Activated T-cell treated with anti-CD3 and anti-CD28 coated beads for 4 hours (primary cell): ENCODE data around the gene TARDBP.
"Not testable (repeated sequence)": the region's sequence is repeated elsewhere in the genome, so short reads cannot be mapped to it uniquely, and the experiment has no call there.

Source experiments
- DNase-seq: peaks from one replicate; pipeline ENCODE4 v3.0.0-alpha.2; 2020

The TARDBP gene

GRCh38 chr1:11012260-11013159, at the start of gene TARDBP:
TARDBP (plus strand) TSS chr1:11012654; CDS start chr1:11013728, 1,074 bp downstream.
- DNase-seq, result peak; percentile 87

DNA sequence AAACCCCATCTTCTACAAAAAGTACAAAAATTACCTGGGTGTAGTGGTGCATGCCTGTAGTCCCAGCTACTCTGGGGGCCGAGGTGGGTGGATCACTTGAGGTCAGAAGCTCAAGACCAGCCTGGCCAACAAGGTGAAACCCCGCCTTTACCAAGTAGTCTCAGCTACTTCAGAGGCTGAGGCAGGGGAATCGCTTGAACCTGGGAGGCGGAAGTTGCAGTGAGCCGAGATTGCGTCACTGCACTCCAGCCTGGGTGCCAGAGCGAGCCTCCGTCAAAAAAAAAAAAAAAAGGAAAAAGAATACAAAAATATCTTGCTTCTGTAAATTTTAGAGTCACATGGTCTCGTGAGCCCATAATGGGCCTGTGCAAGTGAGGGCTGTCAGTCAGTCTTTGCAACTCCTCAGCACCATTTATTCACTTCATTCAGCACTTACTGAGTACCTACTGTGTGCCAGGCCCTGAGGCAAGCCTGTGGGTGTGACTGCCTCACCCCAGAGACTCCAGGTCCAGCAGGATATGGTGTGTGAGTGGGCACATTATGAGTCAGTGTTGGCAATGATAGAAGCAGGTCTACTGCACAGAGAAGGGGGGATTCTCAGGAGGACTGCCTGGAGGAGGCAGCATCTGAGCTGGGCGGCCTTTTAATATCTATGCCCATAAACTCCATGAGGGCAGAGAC, 46.8 kb upstream of the TARDBP start:
- no peak for DNase-seq

DNA sequence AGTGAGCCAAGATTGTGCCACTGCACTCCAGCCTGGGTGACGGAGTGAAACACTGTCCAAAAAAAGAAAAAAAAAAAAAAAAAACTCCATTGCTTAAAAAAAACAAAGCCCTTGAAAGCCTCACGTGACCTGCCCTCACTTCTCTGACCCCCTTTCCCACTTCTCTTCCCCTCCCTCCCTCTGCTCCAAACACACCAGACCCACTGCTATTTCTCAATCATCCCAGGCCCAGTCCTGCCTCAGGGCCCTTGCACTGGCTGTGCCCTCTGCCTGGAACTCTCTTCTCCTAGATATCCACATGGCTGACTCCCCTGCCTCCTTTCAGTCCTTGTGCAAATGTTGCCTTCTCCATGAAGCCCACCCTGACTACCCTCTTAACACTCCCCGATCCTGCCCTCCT, 45.4 kb upstream of the TARDBP start:
- no peak for DNase-seq

- DNase-seq, result no peak
Observed at GRCh38 chr1:10968411-10968826, 44.0 kb upstream of the TARDBP start.

- DNase-seq, result no peak
Observed at GRCh38 chr1:10969267-10969970, 43.0 kb upstream of the TARDBP start.

- DNase-seq, result no peak
Observed at GRCh38 chr1:10969971-10970332, 42.5 kb upstream of the TARDBP start.

GRCh38 chr1:10973552-10973951, 38.9 kb upstream of the TARDBP start:
- no peak for DNase-seq

GRCh38 chr1:10973956-10974881, 38.2 kb upstream of the TARDBP start:
- DNase-seq, result no peak

GRCh38 chr1:10975567-10976326, 36.7 kb upstream of the TARDBP start:
- no peak for DNase-seq

DNA sequence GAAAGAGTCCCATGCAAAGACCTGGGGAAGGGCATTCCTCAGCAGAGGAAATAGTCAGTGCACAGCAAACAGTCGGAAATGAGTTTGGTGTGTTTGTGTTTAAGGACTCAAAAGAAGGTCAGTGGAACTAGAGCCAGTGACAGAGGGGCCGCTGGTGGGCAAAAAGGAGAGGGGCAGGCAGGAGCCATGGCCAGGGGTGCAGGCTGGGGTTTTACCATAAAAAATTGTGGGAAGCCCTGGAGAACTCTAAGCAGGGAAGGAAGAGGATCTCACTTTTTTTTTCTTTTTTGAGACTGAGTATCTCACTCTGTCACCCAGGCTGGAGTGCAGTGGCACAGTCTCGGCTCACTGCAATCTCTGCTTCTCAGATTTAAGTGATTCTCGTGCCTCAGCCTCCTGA, 33.7 kb upstream of the TARDBP start:
- no peak for DNase-seq

GRCh38 chr1:10979483-10979920, 33.0 kb upstream of the TARDBP start:
- DNase-seq, result no peak

DNA sequence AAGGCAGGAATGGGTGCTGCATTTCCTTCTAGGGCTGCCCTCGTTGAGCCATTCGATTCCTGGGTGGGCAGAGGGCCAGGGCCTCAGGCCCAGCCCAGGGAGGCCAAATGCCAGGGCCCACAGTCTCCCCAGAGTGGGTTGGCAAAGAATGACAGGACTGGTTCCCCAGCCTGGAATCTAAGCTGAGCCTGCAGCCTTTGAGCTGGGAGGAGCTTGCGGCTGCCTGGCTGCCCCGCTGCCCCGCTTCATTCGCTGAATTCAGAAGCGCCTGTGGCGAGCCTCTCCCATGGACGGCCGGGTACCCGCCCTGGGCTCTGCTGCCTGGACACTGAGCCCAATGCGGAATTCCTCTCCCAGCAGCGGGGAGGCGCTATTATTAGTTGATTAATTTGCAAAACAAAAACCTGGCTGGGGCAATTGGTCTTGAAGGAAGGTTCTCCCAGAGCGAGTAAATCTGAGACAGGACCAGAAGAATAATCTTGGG, 32.3 kb upstream of the TARDBP start:
- DNase-seq, result no peak

DNA sequence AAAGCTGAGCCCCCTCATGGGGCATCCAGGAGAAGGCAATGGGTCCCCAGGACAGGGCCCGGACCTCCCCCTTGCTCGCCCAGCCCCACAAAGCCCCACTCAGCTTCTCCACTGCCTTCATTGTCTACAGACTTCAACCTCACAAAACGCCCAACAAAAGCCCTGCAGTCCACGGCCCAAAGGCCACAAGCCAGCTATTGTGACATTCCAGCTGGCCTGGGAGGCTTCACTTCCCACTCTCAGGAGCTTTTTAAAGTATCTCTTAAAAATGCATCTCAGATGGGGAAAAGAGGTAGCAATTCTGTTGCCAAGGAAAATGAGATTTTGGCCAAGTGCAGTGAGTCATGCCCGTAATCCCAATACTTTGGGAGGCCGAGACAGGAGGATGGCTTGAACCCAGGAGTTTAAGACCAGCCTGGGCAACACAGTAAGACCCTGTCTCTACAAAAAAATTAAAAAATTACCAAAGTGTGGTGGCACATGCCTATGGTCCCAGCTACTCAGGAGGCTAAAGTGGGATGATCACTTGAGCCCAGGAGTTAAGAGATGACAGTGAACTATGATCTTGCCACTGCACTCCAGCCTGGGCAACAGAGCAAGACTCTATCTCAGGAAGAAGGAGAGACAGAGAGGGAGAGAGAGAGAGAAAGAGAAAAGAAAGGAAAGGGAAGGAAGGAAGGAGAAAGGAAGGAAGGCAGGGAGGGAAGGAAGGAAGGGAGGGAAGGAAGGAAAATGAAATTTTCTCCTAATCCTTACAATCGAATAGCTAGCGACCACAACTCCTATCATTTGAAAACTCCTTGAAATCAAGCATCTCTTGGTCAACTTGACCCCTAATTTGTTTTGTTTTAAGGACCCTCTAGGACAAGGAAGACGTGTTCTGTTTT, 31.4 kb upstream of the TARDBP start:
- DNase-seq, result no peak

DNA sequence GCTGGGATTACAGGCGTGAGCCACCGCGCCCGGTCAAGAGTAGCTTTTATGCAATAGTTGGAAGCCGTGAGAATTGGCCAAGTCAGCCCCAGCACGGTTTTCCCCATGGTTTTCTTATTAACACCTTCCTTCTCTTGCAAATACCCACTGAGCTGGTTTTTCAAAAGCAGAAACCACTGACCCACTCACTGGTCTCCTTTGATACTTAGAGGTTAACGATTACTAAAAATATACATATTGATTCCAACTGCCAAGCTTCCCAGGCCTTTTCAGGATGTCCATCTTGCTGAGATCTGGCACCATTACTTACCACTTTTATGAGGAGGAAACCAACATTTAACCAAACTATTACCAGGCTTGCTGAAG, 25.9 kb upstream of the TARDBP start:
- no peak for DNase-seq

DNA sequence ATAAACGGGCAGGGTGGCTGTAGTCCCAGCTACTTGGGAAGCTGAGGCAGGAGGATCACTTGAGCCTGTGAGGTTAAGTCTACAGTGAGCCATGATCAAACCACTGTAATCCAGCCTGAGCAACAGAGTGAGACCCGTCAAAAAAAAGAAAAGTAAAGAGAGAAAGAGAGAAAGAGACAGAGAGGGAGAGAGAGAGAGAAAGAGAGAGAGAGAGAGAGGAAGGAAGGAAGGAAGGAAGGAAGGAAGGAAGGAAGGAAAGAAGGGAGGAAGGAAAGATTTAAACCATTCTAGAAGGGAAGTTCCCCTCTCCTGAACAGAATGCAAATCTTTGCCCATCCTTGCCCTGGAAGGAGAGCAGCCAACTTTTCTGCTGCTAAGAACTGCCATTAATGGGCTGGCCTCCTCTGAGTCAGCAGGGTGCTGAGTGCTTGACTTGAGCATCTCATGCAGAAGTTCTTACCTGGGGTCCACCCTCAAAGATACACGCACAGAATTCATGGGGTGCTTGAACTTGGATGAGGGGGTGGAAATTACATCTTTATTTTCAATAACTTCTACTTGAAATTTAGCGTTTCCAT, 24.5 kb upstream of the TARDBP start:
- DNase-seq, result no peak

GRCh38 chr1:10989095-10989494, 23.4 kb upstream of the TARDBP start:
- no peak for DNase-seq

GRCh38 chr1:10989920-10990516, 22.4 kb upstream of the TARDBP start:
- DNase-seq, result not testable (repeated sequence)

GRCh38 chr1:10990828-10991227, 21.6 kb upstream of the TARDBP start:
- no peak for DNase-seq

GRCh38 chr1:10992004-10992403, 20.4 kb upstream of the TARDBP start:
- not testable (repeated sequence) for DNase-seq

GRCh38 chr1:10992864-10993263, 19.6 kb upstream of the TARDBP start:
- no peak for DNase-seq
